DOHH2 (cell line): Measurements from ENCODE around the gene ANGEL2.
A peak's percentile ranks its signal among the peaks of the same experiment; 100 is the strongest.

Experiments
- H3F3A ChIP-seq: fragments of 200-600 bp; sonication (generic), shearing (Covaris generic); 2 replicates; pipeline ENCODE4 v1.6.0; 2016; ENCODE audit warnings: antibody characterized with exemption, mild to moderate bottlenecking; ENCODE audit not compliant: control insufficient read depth, insufficient read depth
- H3K27ac ChIP-seq: fragments of 200-600 bp; sonication (generic); 2 replicates; pipeline ENCODE4 v1.5.1; 2014; ENCODE audit warnings: low read depth, mild to moderate bottlenecking, low read length, moderate library complexity
- H3K27me3 ChIP-seq: fragments of 200-600 bp; sonication (generic); 2 replicates; pipeline ENCODE4 v1.6.1; 2014; ENCODE audit warnings: mild to moderate bottlenecking, low read length, mixed read lengths; ENCODE audit not compliant: control insufficient read depth
- H3K36me3 ChIP-seq: fragments of 200-600 bp; sonication (generic); 2 replicates; pipeline ENCODE4 v1.6.1; 2014; ENCODE audit warnings: mild to moderate bottlenecking, low read length, moderate library complexity, mixed read lengths; ENCODE audit not compliant: control insufficient read depth
- H3K4me1 ChIP-seq: fragments of 200-600 bp; sonication (generic); 2 replicates; pipeline ENCODE4 v1.6.1; 2014; ENCODE audit warnings: mild to moderate bottlenecking, low read length, mixed read lengths; ENCODE audit not compliant: control insufficient read depth
- H3K4me2 ChIP-seq: fragments of 200-600 bp; sonication (generic); 2 replicates; pipeline ENCODE4 v1.6.0; 2014; ENCODE audit warnings: mild to moderate bottlenecking, low read length, moderate library complexity
- H3K4me3 ChIP-seq: fragments of 200-600 bp; sonication (generic); 2 replicates; pipeline ENCODE4 v1.5.1; 2014; ENCODE audit warnings: mild to moderate bottlenecking, low read length, mixed read lengths
- H3K79me2 ChIP-seq: fragments of 200-600 bp; sonication (generic); 2 replicates; pipeline ENCODE4 v1.6.1; 2014; ENCODE audit warnings: mild to moderate bottlenecking, low read length, mixed read lengths; ENCODE audit not compliant: control insufficient read depth
- H3K9me2 ChIP-seq: fragments of 200-600 bp; sonication (generic); replicated peaks from 2 replicates; pipeline ENCODE4 v1.6.1; 2014; ENCODE audit warnings: mild to moderate bottlenecking, low read length, mixed read lengths; ENCODE audit not compliant: control insufficient read depth
- H3K9me3 ChIP-seq: fragments of 200-600 bp; sonication (generic); 2 replicates; pipeline ENCODE4 v1.6.1; 2014; ENCODE audit warnings: antibody characterized with exemption, low read length, mixed read lengths; ENCODE audit not compliant: control insufficient read depth, insufficient read depth
- H4K20me1 ChIP-seq: fragments of 200-600 bp; sonication (generic); 2 replicates; pipeline ENCODE4 v1.6.0; 2014; ENCODE audit warnings: low read depth, mild to moderate bottlenecking, antibody characterized with exemption, low read length, moderate library complexity; ENCODE audit not compliant: control insufficient read depth, insufficient read depth
- EZH2phosphoT487 ChIP-seq: fragments of 200-600 bp; sonication (generic); IDR thresholded peaks from 2 replicates; pipeline ENCODE4 v1.6.1; 2017; ENCODE audit warnings: borderline replicate concordance, mild to moderate bottlenecking, antibody characterized with exemption, low read length, moderate library complexity, mixed read lengths
- TF ChIP-seq, protein P1 (sequence below): fragments of 200-600 bp; sonication (generic); IDR thresholded peaks from one replicate; pipeline ENCODE4 v1.5.1; 2014; ENCODE audit warnings: antibody characterized with exemption, mild to moderate bottlenecking, low read depth, low read length; ENCODE audit not compliant: poor library complexity, severe bottlenecking

The ANGEL2 gene

GRCh38 chr1:213054142-213054541 lies 38.5 kb upstream of the ANGEL2 start:
- Histone ChIP-seq H3K79me2 (peaks cover 12% of the 10 kb centered on the region; the same call in 1 of the 2 replicates), H3K9me3 (peaks cover 4% of the 10 kb centered on the region), H3K9me2 (no peaks in the 10 kb centered on the region), H3K36me3 (no peaks in the 10 kb centered on the region), H3K4me2 (no peak overlapping the region), H3F3A (no peaks in the 10 kb centered on the region; the same call in 1 of the 2 replicates), H3K27me3 (no peaks in the 10 kb centered on the region), H3K4me1 (peaks cover 13% of the 10 kb centered on the region), H3K27ac (no peak overlapping the region), H4K20me1 (no peaks in the 10 kb centered on the region), H3K4me3 (no peak overlapping the region)
- no peak for TF ChIP-seq EZH2phosphoT487
- TF ChIP-seq, protein P1, sequence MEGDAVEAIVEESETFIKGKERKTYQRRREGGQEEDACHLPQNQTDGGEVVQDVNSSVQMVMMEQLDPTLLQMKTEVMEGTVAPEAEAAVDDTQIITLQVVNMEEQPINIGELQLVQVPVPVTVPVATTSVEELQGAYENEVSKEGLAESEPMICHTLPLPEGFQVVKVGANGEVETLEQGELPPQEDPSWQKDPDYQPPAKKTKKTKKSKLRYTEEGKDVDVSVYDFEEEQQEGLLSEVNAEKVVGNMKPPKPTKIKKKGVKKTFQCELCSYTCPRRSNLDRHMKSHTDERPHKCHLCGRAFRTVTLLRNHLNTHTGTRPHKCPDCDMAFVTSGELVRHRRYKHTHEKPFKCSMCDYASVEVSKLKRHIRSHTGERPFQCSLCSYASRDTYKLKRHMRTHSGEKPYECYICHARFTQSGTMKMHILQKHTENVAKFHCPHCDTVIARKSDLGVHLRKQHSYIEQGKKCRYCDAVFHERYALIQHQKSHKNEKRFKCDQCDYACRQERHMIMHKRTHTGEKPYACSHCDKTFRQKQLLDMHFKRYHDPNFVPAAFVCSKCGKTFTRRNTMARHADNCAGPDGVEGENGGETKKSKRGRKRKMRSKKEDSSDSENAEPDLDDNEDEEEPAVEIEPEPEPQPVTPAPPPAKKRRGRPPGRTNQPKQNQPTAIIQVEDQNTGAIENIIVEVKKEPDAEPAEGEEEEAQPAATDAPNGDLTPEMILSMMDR, result no peak

GRCh38 chr1:213053455-213053854 lies 37.8 kb upstream of the ANGEL2 start:
- peaks cover 13% of the 10 kb centered on the region for H3K4me1 ChIP-seq
- H3K9me3 ChIP-seq, result peaks cover 4% of the 10 kb centered on the region
- H3K36me3 ChIP-seq, result no peaks in the 10 kb centered on the region
- H3K27me3 ChIP-seq, result no peaks in the 10 kb centered on the region
- no peak overlapping the region for H3K27ac ChIP-seq
- H3K9me2 ChIP-seq, result no peaks in the 10 kb centered on the region; the same call in 1 of the 2 replicates
- TF ChIP-seq EZH2phosphoT487, result no peak
- TF ChIP-seq, protein P1, result no peak
- H4K20me1 ChIP-seq, result no peaks in the 10 kb centered on the region
- H3K79me2 ChIP-seq, result peaks cover 12% of the 10 kb centered on the region; the same call in 1 of the 2 replicates
- no peaks in the 10 kb centered on the region; the same call in 1 of the 2 replicates for H3F3A ChIP-seq
- H3K4me3 ChIP-seq, result no peak overlapping the region
- no peak overlapping the region for H3K4me2 ChIP-seq

- Histone ChIP-seq H3K4me2 (peak overlapping the region; percentile 64), H3F3A (no peaks in the 10 kb centered on the region; the same call in 1 of the 2 replicates), H3K9me3 (peaks cover 4% of the 10 kb centered on the region), H3K4me3 (peak overlapping the region; percentile 80), H4K20me1 (no peaks in the 10 kb centered on the region), H3K4me1 (peaks cover 13% of the 10 kb centered on the region), H3K36me3 (no peaks in the 10 kb centered on the region), H3K27ac (no peak overlapping the region), H3K79me2 (peaks cover 12% of the 10 kb centered on the region; the same call in 1 of the 2 replicates), H3K27me3 (no peaks in the 10 kb centered on the region), H3K9me2 (no peaks in the 10 kb centered on the region; the same call in 1 of the 2 replicates)
- no peak for TF ChIP-seq EZH2phosphoT487
- TF ChIP-seq, protein P1, result no peak
Observed at GRCh38 chr1:213051881-213052202, 36.2 kb upstream of the ANGEL2 start.
